Globus pallidus (tissue), 1 donor: ENCODE data around the gene SLC36A3.
A peak's percentile ranks its signal among the peaks of the same experiment; 100 is the strongest.
"Not testable (repeated sequence)": the region's sequence is repeated elsewhere in the genome, so short reads cannot be mapped to it uniquely, and the experiment has no call there.

Source experiments
- DNase-seq: peaks from one replicate; pipeline ENCODE4 v3.0.0-alpha.2; 2015; ENCODE audit warnings: low spot score

The SLC36A3 gene

DNA sequence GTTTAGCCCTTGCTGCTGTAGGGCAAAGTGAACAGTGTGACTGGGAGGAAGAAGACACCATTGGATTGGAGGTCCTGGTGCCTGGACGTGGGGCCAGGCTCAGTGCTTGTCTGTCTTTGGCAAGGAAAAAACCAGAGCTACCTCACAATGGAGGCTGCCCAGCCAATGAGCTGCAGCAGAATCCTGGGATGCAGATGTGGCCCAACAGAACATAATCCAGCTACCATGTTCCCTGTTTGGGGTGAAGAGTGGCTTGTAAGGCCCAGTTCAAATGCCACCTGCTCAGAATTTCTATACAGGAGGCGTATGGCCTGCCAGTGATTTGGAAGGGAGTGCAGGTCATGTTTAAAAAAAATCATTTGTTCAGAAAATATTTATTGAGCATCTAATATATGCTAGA lies at the start of gene SLC36A3:
TSS of gene SLC36A3 (minus strand) at position 101 of the 400 bp plus-strand sequence. CDS start 412 bp downstream, outside the sequence.
- DNase-seq: no peak

DNA sequence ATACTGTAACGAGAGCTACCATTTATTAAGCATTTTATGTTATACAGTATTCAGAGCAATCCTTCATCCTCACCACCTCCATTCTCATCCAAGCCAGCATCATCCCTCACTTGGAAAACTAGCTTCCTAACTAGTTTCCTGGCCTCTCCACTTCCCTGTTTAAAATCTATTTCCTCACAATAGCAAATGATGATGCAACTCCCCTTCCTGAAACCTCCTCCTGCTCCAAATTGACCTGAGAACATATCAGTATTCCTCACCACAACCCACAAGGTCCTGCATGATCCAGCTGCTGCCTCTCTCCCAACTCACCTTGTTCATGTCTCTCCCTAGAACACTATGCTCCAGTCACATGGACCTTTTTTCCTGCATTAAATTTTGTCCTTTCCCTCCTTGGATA lies 48.1 kb upstream of the SLC36A3 start:
- no peak for DNase-seq

DNA sequence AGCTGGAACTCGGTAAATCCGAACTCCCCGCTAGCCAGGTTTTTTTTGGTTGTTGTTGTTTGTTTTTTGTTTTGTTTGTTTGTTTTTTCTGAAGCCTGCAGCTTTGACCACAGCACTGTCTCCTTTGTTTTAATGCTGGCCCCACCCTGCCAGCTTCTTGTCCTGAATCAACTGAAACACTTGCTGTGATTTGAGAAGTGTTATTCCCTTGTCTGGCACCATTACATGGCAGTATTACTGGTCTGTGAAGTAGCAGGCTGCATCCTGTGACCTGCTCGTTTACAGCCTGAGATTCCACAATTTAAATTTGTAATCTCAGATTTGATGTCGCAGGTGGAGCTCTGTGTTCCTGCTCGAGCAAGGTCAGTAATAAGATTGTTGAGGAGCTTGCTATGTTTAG lies 45.2 kb upstream of the SLC36A3 start:
- DNase-seq: no peak

DNA sequence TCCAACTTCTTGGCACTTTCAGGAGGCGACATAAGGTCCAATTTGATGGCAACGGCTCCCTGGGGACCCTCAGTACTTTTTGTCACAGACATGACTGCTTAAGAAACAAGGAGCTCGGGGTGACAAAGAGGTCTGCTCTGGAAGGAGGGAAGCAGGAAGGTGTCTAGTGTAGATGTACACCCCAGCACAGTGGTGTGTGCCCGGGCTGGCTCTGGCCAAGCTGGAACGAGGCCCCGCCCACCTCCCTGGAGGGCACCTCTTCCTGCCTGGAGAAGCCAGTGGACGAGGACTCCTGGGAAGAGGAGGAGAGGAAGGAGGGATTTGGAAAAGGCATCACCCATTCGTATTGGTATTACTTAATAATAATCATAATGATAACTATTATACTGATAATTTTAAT lies 43.8 kb upstream of the SLC36A3 start, which contains the start of gene SLC36A2:
TSS of gene SLC36A2 (minus strand) at position 191 of the 400 bp plus-strand sequence. CDS start at position 92, 99 bp downstream.
- DNase-seq: no peak

DNA sequence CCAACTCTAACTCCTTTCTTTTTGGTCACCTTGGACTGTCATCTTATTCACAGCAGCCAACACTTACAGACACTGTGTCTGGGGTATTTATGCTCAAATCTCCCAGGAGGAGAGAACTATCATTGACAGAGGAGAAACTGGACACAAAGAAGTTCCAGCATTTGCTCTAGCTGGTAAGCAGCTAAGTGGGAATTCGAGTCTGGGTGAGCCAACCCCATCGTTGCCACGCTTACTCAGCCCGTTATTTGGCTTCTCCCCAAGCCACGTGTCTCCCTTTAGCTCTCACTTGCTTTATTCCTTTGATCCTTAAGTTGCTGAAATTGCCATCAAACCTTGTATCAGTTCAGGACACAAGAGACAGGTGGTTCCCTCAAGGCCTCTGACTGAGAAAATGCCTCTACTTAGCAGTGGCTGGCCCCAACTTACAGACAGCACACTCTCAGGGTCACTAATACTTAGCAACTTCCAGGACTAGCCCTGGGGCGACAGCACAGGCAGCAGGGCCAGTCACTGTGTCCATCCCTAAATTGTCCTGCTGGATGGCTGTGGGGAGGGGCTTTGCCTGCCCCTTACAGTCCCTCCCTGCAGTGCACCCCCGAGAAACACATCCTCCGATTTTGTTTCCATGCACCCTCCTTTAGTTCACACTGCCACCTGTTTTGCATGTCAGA lies 42.4 kb upstream of the SLC36A3 start:
- DNase-seq: no peak

DNA sequence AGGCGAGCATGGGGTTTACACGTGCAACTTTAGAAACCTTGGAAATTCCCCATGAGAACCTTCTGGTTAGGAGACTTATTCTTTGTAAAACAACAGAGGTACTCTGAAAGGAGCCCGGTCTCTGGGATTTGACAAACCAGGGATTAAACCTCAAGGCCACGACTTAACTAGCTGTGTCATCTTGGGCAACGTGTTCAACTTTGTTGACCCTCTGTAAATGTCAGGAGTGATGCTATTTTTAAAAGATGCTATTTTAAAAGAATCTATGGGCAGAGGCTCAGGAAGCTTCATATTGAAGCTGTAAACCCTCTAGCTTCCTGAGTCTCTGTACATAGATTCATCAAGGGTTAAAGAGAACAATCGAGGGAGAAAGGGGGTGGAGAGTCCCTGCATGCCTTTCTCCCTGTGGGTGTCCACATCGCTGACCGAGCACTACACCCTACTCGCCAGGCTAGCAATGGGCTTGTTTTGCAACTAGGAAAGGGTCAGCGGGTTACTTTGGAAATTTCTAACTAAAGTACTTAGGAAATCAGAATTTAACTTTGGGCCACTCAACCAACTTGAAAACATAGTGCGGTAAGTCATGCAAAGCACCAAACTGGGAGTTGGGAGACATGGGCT lies 41.7 kb upstream of the SLC36A3 start:
- no peak for DNase-seq

DNA sequence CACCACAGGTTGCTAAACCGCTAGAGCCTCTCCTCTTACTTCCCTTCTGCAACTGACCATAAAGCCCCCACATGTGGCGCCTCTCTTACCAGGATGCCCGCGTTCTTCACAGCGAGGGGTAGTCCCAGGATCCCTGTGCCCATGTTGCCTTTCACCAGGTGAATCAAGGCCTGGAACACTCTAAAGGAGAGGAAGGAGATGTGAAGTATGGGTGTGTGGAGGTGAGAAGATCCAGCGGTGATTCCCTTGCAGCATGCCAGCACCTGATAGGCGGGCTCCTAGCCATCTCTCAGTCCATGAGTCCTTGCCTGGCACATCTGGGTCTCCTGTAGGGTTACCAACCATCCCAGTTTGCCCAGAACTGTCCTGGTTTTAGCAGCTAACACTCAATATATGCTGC lies 40.5 kb upstream of the SLC36A3 start:
- no peak for DNase-seq

DNA sequence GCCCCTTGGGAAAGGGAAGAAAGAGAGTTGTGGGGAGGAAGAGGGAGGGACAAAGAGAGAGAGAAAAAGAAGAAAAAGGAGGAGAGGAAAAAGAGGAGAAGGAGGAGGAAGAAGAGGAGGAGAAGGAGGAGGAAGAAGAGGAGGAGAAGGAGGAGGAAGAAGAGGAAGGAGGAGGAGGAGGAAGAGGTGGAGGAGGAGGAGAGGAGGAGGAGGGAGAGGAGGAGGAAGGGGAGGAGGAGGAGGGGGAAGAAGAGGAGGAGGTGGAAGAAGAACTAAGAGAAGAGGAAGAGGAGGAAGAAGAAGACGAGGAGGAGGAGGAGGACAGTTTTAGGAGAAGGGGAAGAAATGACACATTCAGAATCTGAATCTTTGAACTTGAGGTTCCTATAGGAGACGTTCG lies 36.4 kb upstream of the SLC36A3 start:
- no peak for DNase-seq

DNA sequence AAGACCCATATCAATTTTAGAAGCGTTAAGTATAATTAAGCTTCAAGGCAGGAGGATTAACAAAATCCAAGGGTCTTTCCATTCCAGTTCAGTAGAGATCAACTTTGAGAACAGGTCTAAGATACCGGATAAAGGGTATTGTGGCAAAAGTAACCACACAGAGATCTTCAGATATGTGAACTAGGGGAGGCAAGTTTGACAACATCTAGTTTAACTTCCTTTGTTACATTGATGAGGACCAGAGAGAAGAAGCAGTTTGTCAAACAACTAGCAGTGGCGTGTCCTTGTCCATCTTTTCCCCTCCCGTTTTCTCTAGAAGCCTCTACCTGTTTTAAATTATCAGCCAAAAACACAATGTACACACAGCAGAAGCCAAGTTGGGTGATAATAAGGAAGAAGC lies 35.2 kb upstream of the SLC36A3 start:
- no peak for DNase-seq

DNA sequence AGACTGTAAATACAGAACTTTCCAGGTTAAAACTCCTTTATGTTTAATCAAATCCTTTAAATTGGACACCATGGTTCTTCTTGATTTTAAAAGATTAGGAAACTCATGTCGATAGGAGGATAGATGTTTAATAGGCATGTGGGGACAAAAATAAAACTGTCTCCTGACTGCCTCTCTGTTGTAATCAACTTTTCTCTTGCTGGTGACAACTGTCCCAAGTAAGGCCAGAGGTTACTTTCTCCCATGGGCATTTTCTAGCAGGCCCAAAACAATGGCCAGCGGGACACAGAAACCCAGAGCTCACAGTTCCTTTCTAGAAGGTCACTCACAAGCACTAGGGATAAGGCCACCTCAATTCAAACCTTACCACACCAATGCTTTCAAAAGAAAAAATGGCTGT lies 29.3 kb upstream of the SLC36A3 start:
- DNase-seq: no peak

DNA sequence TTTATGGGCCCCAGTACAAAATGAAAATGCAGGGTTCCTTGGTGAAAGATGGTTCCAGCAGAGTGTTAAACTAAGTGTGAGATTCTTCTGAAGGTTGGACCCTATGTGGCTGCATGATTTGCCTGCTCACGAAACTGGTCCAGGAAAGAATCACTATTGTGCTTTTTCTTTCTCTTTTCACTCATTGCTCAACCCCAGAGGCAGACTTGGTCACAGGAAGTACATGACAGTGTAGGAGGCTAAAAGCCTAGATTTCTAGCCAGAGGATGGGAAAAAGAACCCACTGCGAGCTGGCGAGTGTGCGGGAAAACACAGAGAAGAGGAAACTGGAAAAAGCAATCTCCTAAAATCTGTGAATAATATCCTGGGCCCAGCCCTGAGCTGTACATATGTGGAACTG lies 25.2 kb upstream of the SLC36A3 start:
- DNase-seq: no peak

DNA sequence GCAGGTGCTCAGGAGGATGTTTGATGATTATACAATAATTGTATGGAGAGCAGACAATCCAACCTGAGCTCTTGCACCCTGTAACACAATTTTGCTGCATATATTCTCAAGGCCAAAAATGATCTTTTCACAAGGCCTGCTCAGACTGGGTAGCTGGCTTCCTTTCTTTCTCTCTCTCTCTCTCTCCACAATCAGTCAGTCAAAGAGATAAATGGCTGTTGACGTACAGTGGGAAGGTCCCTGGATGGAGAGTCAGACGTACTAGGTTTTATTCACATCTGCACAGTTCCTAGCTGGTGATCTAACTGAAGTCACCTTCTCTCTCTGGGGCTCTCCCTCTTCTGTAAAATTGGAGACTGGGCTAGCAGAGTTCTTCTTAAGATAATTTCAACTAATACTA lies 24.0 kb upstream of the SLC36A3 start:
- DNase-seq: no peak

DNA sequence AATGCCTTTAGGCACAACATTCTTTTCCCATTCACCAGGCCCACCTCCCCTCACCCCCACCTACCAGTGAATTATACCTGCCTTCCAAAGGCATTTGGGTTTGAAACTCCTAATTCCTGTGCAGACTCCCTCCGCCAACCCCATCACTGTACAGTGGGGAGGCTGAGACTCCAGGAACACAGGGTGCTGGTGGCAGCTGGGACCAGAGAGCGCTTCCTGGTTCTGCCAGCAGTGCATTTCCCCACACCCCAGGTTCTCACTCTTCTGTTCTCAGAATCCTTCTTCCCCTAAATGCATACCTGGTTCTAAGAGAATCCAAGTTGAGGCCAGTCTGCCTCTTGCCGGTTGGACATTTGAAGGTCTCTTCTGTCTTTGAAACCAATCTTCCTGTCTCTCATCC lies 22.7 kb upstream of the SLC36A3 start:
- DNase-seq: no peak

DNA sequence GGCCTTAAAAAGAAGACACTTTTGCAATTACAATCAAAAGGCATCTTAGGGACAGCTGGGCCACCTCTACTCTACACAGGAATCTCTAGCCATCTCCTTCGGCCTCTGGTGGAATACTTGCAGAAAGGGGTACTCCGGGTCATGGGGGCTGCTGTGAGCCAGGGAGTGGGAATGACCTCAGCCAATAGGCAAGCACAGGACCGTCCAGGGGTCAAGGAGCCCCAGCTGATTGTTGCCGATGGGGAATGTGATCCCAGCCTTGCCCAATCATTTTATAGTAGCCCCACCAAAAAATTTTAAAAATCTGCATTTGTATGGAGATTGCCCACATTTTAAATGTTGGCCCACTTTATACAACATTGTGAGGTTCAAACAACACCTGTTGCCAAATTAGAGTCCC lies 16.9 kb upstream of the SLC36A3 start:
- no peak for DNase-seq

DNA sequence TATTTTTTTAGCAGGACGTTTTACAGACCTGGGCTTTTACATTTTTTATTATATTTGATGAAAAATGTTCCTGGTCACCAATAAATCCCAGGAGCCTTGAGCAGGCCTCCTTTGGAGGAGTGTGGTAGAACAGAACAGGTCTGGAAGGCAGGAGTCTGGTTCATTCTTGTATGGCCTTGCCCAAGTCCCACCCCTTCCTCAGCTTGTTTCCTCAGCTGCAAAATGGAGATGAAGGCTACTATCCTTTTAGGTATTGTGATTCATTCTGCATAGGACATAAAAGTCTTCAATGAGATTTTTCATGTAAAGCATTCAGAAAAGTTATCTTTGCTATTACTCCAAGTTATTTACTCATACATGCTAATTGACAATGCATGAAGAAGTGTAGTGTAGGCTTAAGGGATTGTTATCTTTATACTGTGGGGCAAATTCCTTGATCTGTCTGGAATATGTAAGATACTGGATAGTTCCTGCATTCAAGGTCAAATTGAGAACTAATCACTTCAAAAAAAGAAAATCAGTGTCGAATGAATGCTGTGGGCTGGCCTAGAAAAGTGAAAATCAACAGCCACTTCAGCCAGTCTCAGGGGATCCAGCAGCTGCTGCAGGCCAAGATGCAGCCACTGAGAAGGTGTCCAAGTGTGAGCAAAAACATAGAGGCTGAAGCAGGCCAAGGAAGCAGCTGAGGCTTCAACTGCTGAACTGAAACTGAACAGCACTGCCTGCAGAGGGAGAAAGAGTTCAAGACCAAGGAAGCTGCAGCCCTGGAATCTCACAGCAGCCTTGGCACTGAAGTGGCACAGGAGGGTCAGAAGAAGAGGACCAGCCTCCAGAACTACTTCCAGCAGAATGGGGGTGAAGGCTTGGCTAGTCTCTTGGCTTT lies 15.5 kb upstream of the SLC36A3 start:
- DNase-seq: peak; percentile 26

DNA sequence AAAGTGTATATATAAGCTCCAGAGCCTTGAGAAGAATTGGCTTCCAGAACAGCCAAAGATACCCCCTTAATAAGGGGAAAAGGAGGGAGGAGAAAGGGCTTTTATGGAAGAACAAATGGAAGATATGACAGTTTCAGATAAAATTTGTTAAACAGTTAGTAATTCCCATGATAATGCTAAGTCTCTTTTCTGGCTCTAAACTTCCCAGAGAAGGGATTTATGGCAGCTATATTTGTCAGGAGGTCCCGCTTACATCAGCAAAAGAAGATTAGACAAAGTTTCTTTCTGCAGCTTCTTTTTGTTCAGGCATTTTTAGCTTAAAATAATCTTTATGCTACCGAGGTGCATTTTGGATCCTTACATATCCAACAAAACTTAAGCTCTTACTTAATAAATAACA lies 14.3 kb upstream of the SLC36A3 start:
- DNase-seq: no peak

DNA sequence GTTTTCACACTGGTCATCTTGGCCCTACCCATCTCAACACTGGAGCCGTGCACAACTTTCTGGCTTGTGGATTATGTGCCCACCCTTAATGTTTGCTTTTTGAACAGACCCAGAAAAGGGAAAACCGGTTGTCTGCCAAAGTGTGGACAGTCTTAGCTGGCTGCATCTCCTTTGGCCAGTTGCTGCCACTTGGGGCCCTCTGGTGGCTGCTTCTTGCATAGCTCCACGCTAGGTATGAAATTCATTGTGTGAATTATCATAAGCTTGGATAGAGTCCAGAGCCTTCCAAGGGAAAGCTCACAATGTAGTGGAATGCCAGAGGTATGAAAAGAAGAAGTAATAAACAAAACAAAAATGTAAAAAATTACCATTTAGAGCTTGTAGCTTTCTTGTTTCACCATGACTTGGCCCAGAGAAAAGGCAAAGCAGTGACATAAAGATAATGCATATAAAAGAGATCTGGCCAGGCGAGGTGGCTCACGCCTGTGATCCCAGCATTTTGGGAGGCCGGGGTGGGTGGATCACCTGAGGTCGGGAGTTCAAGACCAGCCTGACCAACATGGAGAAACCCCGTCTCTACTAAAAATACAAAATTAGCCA lies 12.5 kb upstream of the SLC36A3 start:
- DNase-seq: peak; percentile 41

DNA sequence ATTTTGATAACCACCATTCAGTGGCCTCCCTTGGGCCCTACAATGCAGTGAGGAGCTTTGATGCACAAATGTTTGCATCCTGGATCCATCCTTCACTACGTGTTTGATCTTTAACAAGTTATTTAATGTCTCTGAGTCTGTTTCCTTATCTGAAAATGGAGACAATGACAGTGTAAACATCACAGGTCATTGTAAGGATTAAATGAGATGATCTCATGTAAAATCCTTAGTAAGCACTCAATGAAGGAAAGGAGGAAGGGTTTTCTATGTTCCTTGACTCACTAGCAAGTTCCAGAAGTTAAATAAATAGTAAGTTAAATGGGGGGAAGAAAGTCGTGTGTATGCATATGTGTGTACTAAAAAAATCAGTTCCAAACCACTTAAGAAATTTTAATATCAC lies 9.8 kb upstream of the SLC36A3 start:
- no peak for DNase-seq

DNA sequence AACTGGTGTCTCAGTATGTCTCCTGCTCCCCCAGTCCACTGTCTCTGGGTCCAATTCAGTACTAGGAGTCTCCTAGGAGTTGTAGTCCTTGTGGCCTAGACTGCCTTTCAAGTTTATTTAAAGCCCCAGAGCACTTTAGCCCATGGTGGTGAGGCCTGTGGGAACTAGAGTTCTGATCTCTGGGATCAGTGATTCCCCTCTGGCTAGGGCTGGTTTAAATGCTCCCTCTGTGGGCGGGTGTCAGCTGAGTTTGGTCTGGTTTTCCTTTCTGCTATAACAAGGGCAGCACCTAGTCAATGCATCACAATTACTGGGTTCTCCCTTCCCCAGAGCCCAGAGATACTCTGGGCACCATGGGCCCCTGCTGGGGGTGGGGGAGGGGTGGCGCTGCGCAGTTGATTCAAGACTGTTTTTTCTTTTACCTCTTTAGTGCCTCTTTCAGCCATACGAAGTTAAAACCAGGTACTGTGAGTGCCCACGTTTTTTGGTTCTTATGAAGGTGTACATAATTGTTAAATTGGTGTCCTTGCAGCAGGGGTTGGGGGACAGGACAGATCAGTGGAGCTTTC lies 9.3 kb upstream of the SLC36A3 start:
- DNase-seq: no peak

DNA sequence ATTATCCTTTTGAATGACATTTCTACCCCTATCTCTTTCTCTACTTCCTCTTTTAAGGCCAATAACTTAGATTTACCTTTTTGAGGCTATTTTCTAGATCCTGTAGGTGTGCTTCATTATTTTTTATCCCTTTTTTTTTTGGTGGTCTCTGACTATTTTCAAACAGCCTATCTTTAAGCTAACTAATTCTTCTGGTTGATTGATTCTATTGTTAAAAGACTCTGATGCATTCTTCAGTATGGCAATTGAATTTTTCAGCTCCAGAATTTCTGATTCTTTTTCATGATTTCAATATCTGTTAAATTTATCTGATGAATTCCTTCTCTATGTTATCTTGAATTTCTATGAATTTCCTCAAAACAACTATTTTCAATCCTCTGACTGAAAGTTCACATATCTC lies 7.4 kb upstream of the SLC36A3 start:
- no peak for DNase-seq

DNA sequence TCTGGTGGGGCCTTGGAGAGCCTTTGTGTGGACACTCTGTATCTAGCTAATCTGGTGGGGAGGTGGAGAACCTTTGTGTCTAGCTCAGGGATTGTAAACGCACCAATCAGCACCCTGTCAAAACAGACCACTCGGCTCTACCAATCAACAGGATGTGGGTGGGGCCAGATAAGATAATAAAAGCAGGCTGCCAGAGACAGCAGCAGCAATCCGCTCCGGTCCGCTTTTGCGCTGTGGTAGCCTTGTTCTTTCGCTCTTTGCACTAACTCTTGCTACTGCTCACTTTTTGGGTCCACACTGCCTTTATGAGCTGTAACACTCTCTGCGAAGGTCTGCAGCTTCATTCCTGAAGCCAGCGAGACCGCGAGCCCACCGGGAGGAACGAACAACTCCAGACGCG lies 6.3 kb upstream of the SLC36A3 start:
- not testable (repeated sequence) for DNase-seq

DNA sequence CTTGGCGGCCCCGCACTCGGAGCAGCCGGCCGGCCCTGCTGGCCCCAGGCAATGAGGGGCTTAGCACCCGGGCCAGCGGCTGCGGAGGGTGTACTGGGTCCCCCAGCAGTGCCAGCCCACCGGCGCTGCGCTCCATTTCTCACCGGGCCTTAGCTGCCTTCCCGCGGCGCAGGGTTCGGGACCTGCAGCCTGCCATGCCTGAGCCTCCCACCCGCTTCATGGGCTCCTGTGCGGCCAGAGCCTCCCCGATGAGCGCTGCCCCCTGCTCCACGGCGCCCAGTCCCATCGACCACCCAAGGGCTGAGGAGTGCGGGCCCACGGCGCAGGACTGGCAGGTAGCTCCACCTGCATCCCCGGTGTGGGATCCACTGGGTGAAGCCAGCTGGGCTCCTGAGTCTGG lies 5.7 kb upstream of the SLC36A3 start:
- not testable (repeated sequence) for DNase-seq
